Activated T-helper 9 cell treated with anti-CD3 and anti-CD28 coated beads, Interleukin-2, amount 50 U/mL, for 16 hours (primary cell): ENCODE results near the gene WBP4.
"Not testable (repeated sequence)": the region's sequence is repeated elsewhere in the genome, so short reads cannot be mapped to it uniquely, and the experiment has no call there.

ENCODE experiments used
- DNase-seq: peaks from one replicate; pipeline ENCODE4 v3.0.0-alpha.2; 2020; ENCODE audit warnings: low read depth

Gene WBP4, protein sequence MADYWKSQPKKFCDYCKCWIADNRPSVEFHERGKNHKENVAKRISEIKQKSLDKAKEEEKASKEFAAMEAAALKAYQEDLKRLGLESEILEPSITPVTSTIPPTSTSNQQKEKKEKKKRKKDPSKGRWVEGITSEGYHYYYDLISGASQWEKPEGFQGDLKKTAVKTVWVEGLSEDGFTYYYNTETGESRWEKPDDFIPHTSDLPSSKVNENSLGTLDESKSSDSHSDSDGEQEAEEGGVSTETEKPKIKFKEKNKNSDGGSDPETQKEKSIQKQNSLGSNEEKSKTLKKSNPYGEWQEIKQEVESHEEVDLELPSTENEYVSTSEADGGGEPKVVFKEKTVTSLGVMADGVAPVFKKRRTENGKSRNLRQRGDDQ

DNA sequence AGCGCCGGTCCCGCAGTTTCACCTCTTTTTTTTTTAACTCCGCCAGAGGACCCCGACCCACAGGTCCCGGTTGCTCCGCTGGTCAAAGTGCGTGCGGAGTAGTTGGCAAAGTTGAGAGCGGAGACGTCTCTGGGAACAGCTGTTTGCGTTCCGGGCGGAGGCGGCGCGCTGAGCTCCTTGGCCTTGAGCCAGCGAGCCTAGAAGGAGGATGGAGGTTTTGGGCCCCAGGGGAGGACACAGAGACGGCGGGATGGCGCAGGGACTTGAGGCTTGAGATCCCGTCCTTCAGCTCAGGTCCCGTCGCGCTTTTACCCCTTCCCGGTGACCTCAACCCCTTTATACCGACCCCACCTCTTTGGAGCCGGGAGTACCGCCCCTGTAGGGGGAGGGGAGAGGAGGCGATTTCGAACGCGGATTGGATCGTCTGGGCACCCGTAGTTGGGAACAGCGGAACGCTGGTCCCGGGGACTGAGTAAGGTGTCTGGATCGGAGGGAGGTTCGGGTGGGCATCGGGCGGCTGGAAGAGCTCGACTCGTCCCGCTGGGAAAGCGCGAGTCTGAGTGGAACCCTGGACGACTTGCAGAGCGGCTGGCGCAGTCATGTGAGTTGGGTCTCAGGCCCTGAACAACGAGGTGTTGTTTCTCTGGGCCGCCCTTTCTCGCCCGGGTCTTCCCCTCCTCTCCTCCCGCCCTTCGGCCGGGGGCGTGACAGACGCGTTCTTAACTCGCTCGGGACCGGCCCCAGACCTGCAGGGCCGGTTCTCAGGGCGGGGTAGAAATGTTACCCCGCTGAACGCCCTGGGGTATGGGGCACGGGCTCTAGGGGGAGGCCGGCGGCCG lies at the start of gene WBP4:
Gene WBP4, plus strand, starts transcription at position 435 of the 839 bp plus-strand sequence. Its CDS starts 165 bp downstream, at position 600.
- DNase-seq = peak; percentile 77

DNA sequence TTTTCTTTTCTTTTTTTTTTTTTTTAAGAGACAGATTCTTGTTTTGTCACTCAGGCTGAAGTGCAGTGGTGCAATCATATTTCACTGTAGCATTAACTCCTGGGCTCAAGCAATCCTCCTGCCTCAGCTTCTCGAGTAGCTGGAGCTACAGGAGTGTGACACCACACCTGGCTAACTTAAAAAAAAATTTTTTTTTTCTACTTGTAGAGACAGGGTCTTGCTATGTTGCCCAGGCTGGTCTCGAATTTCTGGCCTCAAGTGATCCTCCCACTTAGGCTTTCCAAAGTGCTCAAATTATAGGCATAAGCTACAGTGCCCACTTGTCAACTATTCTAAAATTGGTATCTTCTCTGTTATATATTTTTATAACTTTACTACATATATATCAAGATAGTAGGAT lies 48.8 kb upstream of the WBP4 start:
- no peak for DNase-seq

DNA sequence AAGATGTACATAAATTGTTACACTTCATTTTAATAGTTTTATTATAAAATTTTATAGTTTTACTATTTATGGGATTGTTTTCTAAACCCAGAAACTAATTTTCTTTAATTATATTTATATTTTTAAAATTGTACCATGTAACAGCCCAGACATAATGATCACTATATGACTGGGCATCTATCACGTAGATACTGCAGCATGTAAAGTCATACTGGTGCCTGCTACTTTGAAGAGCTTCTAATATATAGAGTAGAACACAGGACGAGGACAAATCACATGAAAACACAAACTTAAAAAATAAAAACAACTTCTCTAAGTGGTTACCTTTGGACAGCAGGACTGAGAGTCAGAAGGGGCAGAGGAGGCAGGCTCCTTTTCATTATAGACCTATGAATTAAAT lies 47.5 kb upstream of the WBP4 start:
- no peak for DNase-seq

DNA sequence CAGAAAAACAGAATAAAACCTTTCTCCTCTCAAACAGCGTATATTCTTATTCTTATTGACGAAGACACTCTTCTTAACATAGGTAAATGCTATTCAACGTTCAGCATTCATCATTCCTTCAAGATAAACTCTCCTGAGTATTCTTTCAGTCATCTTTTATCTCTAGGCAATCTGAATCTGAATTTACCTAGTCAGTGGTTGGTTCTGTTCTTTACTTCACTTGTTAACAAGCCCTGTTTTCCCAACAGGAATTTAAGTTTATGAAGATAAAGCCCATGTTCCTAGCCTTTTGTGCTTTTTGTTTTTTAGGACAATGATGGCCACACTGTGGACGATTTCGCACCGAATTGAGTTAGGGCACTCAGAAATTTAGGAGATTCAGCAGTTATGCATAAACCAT lies 45.4 kb upstream of the WBP4 start:
- DNase-seq = no peak

DNA sequence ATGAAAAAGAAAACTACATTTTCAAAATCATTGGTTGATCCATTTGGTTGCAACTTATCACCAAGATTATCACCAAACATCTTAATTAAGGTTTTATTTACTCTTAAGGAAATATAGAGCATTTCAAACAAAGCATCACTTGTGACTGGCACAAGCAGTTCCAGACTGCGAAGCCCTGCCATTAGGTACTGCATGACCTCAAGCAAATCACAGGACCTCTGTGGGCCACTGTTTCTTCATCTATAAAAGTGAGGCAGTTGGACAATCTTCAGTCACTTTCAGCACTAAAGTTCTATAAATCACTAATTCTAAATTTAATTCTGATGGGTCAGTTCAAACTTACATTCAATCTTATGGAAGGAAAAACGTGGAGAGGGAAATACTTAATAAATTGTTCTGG lies 44.1 kb upstream of the WBP4 start:
- DNase-seq = no peak

DNA sequence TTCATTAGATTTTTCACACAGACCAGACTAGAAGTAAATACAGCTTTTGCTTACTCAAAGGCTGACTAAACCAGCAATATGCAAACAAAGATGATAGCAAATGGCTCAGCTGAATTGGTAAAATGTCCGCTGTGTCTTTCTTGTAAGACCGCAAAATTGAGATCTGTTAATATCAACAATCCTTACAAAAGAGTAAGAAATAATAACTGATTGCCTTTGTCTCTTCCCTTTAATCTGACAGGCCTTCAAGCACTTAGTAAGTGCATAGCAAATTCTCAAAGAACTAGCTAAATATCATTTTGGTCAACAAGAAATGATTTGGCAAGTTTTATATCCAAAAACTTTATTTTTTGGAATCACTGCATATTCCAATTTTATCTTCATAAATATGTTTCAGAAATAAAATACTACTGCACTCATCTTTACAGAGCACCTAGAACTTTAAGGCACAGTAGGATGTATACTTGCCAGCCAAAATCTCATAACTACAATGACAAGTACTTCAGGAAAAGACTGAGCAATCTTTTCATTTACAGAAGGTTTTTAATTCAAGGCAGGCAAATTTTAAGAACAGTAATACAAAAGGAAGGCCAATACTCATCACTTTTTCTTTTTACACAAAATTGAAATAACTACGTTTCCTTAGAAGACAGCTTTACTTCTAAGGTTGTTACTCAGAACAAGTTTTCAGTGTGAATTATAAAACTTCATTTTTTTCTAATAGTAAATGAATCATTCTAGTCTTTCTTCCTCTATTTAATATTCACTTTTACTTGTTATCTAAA lies 43.3 kb upstream of the WBP4 start:
- DNase-seq = no peak

DNA sequence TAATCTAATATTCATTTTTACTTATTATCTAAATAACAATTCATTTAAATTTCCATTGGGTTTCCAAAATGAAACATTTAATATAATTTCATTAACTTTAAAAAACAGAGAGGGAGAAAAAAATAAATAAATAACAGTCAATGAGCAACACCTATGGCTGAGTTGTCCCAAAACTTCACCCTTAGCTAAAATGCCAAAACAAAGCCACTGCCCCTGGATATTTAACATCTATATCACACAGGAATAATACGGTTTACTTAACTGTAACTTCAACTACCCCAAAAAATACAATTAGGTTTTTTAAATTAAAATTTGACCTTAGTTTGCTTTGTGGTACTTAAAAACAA lies 42.7 kb upstream of the WBP4 start:
- DNase-seq = no peak

DNA sequence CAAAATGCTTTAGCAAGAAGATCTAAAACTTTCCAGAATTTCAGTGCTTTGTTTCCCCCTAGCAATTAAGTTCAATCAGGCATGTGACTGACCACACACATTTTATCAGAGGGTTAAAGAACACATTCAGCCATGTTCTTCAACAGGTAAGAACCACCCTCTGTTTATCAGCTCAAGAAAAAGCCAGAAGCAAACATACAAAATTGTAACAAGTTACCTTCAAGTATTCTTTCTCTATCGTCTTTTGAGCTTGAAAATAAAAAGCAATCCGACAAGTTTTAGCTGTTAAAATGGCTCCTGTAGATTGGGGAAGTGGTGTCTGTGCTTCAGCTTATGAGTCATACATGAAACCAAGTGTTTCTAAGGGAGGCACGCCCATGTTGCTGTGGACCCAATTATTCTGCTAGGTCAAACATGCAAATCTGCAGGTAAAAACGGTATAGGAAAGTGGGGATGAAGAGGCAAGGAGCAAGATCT lies 42.3 kb upstream of the WBP4 start, which contains the start of gene ELF1:
Gene ELF1, minus strand, starts transcription at position 306 of the 477 bp plus-strand sequence. CDS start 37,262 bp downstream, outside the sequence.
- DNase-seq = peak; percentile 23

DNA sequence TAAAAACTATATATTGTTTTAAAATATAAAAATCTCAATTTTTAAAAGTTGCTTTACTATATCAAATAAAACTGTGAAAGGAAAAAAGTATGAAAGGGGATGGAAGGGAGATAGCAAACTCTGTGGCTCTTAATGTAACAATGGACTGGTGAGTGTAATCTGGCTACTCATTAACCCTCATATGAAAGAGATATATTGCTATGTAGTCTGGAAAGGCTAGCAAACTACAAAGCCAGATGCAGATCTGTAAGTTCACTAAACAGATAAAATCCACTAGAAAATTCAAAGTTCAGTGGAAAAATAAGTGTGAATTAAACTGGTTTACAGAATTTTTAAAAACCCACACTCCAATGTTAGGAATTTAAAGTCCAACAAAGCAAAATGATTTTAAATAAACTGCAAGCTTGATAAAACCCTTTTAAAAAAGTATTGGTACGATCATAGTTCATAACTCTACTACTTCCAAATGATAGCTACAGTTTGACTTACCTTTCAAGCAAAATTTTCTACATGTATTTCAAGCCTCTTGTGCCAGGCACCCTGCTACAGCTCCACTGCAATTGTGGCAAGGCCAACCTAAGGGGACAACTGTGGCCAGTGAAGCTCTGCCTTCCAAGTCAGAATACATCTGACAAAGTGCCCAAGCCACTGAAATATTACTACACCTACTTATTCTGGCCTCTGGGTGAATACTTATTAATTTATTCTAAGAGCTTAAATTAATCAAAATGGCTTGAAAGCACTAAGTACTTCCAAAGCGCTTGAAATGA lies 41.5 kb upstream of the WBP4 start:
- DNase-seq = no peak

DNA sequence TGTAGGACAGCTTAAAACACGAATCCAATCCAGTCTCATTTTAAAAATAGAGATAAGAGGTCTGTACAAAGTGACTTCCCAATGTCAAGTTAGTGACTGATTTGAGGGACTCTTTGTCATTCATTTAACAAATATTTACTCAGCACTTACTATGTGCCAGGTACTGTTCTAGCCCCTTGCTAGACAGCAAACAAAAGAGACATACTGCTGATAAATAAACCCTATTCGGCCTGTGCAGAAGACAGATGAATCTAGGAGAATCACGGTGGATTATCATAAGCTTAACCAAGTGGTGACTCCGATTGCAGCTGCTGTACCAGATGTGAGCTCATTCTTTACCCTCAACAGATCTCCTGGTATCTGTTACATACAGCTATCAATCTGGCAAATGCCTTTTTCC lies 35.8 kb upstream of the WBP4 start:
- DNase-seq = no peak

DNA sequence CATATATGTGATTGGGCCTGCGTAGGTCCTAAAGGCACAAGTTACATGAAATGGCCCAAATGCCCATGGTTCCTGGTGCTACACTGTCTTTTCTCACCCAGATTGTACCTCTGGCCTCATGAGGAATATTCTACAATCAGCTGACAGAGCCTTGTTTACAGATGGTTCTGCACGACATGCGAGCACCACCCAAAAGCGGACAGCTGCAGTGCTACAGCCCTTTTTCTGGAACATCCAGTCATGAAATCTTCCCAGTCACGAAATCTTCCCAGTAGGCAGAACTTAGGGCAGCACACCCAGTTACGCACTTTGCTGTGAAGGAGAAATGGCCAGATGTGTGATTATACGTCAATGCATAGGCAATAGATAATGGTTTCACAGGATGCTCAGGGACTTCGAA lies 34.5 kb upstream of the WBP4 start:
- no peak for DNase-seq

DNA sequence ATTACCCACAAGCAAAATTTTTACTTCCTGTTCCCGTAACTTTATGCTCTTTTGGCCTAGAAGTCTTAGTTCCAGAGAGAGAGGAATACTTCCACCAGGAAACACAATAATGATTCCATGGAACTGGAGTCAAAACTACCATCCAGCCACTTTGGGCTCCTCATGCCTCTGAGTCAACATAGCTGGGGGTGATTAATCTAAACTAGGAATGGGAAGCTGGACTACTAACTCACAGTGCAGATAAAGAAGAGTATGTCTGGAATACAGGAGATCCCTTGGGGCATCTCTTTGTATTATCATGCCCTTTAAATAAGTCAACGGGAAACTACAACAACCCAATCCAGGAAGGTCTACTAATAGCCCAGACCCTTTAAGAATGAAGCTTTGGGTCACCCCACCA lies 33.3 kb upstream of the WBP4 start:
- no peak for DNase-seq

DNA sequence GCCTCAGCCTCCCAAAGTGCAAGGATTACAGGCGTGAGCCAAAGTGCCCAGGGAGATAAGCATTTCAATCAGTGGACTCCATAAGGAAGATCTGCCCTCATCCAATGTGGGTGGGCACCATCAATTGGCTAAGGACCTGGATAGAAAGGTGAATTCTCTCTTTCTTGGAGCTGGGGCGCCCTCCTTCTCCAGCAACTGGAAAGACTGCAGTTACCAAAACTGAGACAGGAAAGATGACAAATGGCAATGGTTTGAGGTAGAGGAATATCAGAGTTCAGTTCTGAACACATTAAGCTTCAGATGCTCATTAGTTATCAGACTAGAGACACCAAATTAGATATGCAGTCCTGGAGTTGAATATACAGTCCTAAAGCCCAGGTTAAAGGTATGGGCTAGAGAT lies 31.7 kb upstream of the WBP4 start:
- DNase-seq = no peak

DNA sequence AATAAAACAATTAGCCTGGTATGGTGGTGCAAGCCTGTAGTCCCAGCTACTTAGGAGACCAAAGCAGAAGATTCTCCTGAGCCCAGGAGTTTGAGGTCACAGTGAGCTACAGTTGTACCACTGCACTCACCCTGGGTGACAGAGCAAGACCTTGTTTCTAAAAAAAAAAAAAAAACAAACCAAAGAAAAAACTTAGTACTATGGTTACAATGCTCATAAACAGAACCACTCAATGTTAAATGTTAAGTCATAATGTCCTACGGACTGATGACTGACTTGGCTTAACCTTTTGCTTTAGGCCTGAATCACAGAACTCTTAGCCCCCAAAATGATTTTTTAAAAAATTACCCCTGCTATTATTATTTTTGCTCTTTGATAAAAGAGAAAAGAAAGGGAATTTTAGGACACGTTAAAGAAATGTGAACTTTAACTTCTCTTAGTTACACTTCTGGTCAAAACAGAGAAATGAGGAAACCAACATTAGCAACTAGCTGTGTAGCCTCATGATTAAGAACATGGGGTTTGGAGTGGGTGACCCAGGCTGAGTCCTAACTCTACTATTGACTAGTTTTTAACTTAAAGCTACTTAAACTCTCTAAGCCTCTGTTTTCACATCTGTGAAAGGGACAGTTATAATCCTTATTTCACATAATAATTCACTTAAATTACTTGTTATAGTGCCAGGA lies 28.5 kb upstream of the WBP4 start:
- DNase-seq = no peak

DNA sequence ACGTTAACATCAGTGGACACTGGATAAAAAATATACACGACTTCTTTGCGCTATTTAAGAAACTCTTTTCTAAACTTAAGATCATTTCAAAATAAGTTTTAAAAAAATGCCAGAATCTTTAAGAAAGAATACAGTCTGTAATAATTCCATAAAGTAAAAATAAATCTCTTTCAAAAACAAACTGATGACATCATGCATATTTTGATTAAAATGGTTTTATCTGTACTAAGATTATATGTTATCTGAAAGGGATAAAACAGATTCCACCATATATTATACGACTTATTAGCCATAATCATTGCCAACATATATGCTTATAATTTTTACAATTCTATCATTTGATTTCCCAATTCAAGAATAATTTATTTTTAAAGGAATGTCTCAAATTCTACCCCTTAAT lies 26.9 kb upstream of the WBP4 start:
- no peak for DNase-seq

DNA sequence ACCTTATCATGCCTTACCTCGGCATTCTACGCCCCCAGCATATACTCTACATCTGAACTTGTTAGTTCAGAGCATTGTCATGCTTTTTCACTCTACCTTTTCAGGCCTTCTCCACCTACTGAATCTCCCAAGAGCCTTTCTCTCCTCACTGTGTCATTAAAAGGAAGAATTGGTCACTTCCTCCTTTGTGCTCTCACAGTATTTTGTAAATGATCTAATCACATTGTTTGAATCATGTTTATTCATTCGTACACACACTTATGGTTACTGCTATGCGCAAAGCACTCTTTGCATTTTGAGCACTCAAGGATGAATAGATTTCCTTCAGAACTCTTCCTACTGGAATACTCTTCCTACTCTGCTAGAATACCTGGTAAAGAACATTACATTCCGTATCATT lies 26.4 kb upstream of the WBP4 start:
- no peak for DNase-seq

DNA sequence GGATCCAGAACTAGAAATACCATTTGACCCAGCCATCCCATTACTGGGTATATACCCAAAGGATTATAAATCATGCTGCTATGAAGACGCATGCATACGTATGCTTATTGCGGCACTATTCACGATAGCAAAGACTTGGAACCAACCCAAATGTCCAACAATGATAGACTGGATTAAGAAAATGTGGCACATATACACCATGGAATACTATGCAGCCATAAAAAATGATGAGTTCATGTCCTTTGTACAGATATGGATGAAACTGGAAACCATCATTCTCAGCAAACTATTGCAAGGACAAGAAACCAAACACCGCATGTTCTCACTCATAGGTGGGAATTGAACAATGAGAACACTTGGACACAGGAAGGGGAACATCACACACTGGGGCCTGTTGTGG lies 24.8 kb upstream of the WBP4 start:
- DNase-seq = not testable (repeated sequence)

DNA sequence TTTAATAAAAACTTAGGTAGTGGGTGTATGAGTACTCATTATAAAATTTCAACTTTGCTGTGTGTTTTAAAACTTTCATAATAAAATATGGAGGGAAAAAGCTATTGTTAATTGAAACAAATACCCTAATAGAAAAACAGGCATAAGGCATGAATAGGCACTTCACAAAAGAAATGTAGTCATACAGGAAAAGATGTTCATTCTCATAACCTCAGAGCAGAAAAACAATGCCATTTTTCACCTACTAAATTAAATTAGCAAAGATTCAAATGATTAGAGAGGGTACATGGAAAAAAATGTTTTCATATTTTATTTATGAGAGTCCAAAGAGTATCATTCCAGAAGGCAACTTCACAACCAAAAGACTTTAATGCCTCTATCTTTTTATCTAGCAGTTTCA lies 21.6 kb upstream of the WBP4 start:
- DNase-seq = no peak

DNA sequence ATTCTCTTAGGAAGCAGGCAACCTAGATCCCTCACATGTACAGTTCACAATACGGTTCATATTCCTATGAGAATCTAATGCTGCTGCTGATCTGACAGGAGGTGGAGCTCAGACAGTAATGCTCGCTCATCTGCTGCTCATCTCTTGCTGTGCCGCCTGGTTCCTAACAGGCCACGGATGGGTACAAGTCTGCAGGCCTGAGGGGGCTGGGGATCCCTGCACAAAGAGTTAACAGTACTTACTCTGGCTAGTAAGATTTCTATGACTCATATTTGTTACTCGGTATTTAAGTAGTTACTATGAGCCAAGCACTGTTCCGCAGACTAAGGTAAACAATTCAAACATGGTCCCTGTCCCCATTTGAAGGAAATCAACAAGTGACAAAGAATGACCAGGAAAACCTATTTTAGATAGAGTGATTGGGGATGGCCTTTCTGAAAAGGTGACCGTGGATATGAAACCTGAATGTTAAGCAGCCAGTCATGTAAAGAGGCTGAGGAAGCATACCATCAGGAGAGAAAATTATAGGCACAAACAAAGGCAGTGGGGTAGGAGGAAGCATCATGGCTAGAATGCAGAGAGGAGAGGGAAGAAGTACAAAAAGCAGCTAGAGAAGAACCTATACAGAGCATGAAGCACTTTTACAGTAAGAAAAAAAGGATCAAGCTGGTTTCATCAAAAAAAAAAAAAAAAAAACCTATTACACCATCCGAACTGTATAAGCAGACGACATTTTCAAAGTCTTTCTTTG lies 20.6 kb upstream of the WBP4 start:
- no peak for DNase-seq

DNA sequence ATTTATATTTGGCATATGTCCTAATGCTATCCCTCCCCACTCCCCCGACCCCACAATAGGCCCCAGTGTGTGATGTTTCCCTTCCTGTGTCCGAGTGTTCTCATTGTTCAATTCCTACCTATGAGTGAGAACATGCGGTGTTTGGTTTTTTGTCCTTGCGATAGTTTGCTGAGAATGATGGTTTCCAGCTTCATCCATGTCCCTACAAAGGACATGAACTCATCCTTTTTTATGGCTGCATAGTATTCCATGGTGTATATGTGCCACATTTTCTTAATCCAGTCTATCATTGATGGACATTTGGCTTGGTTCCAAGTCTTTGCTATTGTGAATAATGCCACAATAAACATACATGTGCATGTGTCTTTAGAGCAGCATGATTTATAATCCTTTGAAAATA lies 18.9 kb upstream of the WBP4 start:
- not testable (repeated sequence) for DNase-seq
